ENCODE data around the gene MAMDC2.

GRCh38 chr9:70006306-70006705 is 37.3 kb upstream of the MAMDC2 start:
- TF ChIP-seq EZH2 (IDR thresholded peaks at IDR 0.05; ENCODE audit: insufficient read depth, low read length), result no peak
- TF ChIP-seq, protein P1, sequence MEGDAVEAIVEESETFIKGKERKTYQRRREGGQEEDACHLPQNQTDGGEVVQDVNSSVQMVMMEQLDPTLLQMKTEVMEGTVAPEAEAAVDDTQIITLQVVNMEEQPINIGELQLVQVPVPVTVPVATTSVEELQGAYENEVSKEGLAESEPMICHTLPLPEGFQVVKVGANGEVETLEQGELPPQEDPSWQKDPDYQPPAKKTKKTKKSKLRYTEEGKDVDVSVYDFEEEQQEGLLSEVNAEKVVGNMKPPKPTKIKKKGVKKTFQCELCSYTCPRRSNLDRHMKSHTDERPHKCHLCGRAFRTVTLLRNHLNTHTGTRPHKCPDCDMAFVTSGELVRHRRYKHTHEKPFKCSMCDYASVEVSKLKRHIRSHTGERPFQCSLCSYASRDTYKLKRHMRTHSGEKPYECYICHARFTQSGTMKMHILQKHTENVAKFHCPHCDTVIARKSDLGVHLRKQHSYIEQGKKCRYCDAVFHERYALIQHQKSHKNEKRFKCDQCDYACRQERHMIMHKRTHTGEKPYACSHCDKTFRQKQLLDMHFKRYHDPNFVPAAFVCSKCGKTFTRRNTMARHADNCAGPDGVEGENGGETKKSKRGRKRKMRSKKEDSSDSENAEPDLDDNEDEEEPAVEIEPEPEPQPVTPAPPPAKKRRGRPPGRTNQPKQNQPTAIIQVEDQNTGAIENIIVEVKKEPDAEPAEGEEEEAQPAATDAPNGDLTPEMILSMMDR (IDR thresholded peaks at IDR 0.05; ENCODE audit: insufficient read depth, low read depth, low read length), result no peak

Data from astrocyte (in vitro differentiated cells and primary cell).